Measurements from ENCODE around the gene AADACL4.

AADACL4 gene

DNA sequence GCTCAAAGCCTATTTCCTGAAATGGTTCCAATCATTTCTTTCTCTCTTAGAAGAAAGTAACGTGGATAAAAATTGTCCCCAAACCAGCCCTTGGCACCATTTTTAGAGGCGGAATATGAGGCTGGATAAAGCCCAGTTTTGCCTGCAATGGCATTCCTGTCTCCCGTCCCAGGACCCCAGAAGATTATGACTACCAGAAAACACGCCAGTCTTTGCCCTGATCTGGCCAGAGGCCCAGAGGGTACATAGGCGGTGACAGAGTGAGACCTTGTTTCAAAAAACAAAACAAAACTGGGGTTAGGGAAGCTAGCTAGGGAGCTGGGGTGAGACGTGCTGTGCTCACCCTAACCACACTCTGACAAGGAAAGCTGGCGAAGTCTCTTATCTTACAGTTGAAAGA is at the start of gene AADACL4:
Gene AADACL4, plus strand, starts transcription at position 301 of the 400 bp plus-strand sequence. CDS start 462 bp downstream, outside the sequence.
- no peak for DNase-seq

DNA sequence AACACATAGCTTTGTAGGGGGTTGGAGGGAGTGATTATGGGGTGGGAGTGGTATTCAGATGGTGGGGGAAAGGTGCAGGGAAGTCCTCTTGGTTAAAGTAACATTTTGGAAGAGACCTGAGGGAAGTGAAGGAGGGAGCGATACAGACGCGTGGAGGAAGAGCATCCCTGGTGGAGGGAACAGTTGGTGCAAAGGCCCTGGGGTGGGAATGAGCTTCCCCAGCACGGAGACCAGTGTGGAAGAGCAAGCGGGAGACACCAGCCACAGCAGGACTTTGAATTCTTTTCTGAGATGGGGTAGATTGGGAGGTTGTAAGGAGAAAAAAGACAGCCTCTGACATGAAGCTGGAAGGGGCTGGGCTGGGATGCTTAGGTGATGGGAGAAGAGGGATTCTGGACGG is 49.4 kb upstream of the AADACL4 start:
- no peak for DNase-seq

GRCh38 chr1:12594966-12595756 is 48.7 kb upstream of the AADACL4 start:
- DNase-seq, result no peak

GRCh38 chr1:12595757-12596006 is 48.2 kb upstream of the AADACL4 start:
- DNase-seq, result no peak

DNA sequence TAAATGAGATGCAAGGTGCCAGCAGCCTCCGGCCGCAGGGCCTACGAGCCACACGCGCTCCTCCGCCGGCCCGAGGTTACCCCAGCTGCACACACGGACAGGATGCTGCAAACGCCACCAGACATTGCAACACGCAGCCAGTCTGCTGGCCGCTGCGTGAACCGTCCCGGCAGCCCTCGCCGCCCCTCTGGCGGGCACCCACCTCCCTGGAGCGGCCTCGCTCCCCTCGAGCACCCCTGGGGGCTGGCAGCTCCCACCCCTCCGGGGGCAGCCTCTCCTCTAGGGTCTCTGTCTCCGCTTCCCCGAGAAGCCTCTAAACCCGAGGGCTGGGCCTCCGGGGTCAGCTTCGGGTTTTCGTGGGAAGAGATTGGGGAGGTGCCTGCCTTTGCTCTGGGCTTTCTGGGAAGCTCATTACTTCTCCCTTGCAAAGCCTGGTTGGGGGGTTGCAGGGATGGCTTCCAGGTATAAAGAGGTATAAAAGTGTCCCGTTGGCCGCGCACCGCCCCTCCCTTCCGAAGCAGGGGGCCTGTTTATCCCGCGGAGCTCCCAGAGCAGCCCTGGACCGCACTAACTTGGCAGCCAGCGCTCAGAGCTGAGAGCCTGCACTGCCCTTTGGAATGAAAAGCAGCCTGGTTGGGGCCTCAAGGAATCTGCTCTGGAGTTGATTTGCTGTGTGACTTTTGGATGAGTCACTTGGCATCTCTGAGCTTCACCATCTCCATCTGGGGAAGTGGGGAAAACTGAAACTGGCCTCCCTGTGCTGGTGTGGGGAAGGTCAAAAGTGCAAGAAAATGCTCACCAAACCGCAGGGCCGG is 47.7 kb upstream of the AADACL4 start:
- peak; percentile 76 for DNase-seq

DNA sequence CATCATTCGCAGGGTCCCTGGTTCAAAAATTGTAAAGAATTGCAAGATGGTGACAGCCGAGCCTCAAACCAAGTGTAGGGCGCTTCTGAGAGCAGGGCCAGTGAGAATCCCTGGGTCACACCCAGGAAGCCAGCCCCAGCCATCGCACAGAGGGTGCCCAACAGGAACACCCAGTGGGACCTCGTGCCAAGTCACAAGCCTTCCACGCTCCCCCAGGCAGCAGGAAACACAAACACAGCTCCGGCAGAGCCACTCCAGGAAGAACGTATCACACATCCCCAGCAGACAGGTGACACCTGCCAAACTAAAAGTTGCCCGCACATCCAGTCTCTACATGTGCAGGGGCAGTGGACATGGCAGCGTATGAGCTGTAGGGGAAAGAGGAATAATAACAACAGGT is 46.1 kb upstream of the AADACL4 start:
- DNase-seq, result no peak

- DNase-seq, result no peak
Measured at GRCh38 chr1:12598974-12599373, 44.9 kb upstream of the AADACL4 start.

GRCh38 chr1:12599657-12600056 is 44.2 kb upstream of the AADACL4 start:
- DNase-seq, result no peak

DNA sequence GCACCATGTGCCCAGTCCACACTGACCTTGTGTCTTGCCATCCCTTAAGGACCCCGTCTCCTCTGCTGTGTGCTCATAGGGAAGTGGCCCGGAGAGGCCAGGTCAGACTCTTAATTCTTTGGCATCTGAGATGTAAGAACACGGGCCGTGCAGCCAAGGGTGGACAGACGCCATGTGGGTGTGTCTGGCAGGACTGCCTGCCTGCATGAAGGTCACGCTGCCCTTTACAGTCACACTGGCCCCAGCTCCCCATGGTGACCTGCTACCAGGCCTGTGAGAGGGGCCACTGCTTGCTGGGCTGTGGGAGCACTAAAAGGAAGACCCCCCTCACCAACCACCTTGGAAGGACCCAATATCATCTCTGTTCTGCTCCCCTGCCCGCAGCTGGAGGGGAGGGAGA is 43.5 kb upstream of the AADACL4 start:
- no peak for DNase-seq

- peak; percentile 58 for DNase-seq
Measured at GRCh38 chr1:12600880-12601633, 42.8 kb upstream of the AADACL4 start.

DNA sequence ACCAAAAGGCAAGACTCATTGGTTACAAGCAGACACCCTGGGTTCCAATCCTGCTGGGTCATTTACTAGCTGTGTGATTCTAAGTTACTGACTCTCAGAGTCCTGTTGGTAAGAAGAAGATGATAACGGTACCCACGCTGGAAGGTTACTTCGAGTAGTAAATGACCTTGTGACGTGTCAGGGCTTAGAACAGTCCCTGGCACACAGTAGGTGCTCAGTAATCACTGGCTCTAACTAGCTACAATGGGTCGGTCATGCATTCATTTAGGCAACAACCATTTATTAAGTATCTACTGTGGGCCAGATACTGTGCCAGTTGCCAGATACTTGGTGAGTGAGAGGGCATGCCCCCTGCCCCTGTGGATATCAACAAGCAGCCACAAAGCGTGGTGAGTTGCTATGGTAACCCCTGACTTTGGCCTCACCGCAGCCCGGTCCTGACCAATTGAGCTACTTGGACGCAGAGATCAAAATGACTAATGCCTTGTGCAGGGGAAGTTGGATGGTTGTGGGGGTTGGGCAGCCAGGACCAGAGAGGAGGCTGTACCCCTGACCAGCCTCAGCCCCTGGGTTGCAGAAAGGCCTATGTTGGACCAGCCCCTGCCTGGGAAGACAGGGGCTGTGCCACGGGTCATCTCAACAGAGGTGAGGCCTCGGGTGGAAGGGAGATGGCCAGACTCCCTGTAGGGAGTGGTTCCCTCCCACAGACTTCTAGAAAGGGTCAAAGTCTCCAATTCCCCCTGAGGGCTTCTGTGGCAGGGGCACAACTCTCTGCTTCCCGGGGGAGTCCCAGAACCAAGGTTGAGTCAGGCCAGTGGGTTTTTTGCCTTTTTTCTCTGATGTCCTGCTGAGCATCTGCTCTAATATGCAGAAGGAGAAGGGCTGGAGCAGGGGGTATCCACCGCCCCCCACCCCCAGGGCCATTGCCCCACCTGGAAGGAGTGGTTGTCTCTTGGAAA is 41.9 kb upstream of the AADACL4 start:
- DNase-seq, result peak; percentile 76

GRCh38 chr1:12602659-12603024 is 41.2 kb upstream of the AADACL4 start:
- no peak for DNase-seq

DNA sequence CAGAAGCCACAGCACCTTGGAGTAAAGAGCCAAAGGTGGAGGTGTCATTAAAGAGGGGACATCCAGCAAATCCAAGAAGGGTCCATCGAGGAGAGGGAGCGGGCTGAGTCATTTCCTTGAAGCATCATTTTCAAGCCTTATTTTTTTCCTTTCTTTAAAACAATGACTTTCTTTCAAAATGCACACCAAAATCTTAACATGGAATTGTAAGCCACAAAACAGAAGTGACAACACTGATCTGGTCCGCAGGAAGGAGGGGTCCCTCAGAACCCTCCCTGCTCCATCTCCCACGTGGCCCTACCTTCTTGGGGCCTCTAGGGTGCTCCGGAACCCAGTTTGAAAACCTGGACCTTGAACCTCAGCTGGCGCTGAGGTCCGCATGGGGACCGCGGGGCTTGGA is 40.7 kb upstream of the AADACL4 start:
- DNase-seq, result no peak

DNA sequence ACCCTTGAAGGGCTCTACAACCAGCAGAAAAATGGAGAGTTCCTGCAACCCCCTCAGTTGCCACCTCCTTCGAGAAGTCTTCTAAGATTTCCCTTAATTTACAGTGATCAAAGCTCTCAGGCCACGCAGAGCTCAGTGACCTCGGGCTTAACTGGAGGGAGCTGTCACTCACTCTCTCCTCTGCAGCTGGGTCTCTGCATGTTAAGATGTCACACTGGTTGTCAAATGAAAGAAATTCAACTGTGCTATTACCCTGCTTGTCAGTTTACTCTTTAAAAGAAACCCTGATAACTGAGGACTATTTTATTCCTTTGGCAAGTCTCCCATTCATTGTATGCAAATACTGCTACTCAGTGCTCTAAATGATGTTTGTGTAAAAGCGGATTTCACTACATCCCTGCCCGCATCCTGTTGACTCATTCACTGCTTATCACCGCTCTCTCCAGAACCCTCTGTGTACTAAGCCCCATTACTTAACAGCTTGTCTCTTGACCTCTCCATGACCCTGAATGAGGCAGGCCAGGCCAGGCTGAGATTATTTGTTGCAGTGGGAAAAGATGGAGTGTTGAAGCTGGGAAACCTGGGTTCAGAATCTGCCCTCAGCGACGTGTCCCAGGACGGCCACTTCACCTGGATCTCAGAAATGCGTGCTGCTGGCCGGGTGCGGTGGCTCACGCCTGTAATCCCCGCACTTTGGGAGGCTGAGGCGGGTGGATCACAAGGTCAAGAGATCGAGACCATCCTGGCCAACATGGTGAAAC is 39.6 kb upstream of the AADACL4 start:
- peak; percentile 77 for DNase-seq

DNA sequence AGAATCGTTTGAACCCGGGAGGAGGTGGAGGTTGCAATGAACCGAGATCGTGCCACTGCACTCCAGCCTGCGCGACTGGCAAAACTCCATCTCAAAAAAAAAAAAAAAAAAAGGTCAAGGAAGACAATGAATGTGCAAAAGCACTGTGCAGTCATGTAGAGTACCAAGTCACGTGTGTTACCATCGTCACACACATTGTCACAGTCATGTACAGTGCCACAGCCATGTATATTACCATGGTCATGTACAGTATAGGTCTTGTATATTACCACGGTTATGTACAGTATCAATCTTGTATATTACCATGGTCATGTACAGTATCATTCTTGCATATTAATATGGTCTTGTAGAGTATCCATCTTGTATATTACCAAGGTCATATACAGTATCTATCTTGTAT is 38.9 kb upstream of the AADACL4 start:
- DNase-seq, result no peak

- DNase-seq, result no peak
Measured at GRCh38 chr1:12607263-12607662, 36.6 kb upstream of the AADACL4 start.

DNA sequence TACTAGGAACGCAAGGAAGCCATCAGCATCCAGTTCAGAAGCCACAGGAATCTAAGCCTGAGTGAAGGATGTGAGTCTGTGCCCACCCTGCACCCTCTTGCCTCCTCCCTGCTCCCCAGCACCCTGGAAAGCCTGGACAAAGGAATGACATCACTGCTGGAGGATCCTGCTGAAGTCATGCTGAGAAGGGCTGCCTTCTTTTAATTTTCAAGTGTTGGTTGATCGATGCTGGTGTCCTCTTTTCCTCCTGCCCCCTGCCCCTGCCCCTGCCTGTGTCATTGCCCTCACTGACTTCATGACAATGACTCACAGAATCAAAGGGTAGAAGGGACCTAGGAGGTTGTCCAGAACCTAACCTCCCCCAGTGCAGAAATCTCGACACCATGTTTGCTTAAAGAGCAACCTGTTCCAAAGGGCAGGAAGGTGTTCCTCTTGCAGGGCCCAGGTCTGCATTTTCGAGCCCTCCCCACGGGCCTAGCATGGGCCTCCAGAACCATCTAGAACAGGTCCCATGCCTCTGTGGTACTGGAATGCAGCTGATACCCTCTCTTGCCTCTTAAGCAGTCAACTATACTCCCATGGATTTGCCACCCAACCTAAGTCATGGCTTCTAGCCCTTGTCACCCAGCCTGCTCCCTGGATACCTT is 35.5 kb upstream of the AADACL4 start:
- DNase-seq, result no peak

DNA sequence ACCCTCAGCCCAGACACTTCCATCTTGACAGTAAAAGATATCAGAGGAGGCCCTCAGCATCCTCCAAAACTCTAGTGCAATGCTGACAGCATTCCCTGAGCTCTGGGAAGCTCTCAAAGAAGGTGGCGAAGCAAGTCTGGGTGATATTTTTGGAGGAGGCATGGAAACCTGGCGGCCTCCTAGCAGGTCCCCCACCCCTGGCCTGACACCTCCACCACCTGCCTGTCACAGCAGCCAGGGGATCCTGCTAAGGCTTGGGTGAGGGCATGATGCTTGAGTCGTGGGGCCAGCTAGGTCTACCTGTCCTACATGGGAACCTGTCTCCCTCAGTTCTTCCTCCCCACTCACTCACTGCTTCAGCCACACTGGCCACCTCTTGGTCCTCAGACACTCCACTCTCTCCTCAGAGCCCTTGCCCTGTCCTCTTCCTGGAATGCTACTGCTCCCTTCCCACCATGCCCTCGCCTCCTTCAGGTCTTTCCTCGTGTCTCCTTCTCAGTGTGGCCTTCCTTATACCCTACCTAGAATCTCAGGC is 34.3 kb upstream of the AADACL4 start:
- no peak for DNase-seq

- no peak for DNase-seq
Measured at GRCh38 chr1:12610305-12610935, 33.5 kb upstream of the AADACL4 start.

GRCh38 chr1:12610941-12611340 is 32.9 kb upstream of the AADACL4 start:
- no peak for DNase-seq

DNA sequence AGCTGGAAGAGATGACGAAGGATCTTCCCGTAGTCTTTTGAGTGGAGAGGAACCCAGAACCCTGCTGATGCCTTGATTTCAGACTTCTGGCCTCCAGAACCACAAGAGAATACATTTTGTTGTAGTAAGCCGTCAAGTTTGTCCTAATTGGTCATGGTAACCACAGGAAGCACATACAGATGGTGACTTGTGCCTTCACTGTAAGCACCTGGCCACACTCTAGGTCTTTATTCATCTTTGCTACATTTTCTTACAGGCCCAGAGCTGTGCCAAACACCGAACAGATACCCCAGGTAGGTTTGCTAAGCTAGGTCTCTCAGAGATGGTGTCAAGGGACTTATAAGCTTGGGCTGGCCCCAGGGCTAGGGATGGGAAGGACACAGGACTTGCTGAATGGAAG is 30.7 kb upstream of the AADACL4 start:
- no peak for DNase-seq
